GM21825 (cell line): ENCODE results near the gene CLMN.

Experiments used
- ATAC-seq: cut with Tn5 transposase; IDR thresholded peaks from one replicate; pipeline ENCODE4 v1.9.1; 2021; ENCODE audit warnings: mild to moderate bottlenecking, moderate library complexity; ENCODE audit not compliant: unreplicated experiment

The CLMN gene

GRCh38 chr14:95174184-95174792 is 145.4 kb downstream of the CLMN start:
- ATAC-seq, result no peak

- ATAC-seq, result no peak
Measured at GRCh38 chr14:95173518-95173917, 146.2 kb downstream of the CLMN start.

DNA sequence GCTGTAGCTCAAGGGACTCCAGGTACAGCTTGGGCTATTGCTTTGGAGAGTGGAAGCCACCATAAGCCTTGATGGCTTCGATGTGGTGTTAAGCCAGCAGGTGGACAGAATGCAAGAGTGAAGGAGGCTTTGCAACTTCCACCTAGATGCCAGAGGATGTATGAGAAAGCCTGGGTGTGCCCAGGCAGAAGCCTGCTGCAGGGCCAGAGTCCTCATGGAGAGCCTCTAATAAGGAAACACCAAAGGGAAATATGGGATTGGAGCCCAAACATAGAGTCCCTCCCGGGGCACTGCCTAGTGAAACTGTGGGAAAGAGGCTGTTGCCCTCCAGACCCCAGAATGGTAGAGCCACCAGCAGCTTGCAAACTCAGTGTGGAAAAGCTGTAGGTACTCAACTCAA is 152.5 kb downstream of the CLMN start:
- no peak for ATAC-seq

DNA sequence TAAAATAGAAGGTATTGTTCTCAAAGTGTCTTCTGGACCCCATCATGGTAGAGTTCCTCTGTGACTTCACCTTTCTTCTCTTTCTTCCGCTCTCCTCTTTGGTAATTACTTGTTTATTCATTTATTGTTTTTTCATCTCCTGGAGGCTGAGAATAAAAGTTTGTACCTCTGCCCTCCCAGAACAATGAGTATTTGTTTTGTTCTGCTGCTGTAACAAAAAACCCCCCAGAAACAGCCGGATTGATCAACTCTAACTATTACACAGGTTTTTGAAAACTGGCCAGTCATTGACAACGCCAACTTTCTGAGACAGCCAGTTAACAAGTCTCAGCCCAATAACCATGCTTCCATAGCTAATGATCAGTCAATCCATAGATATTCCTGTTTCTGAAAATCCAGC is 154.2 kb downstream of the CLMN start:
- ATAC-seq, result no peak

DNA sequence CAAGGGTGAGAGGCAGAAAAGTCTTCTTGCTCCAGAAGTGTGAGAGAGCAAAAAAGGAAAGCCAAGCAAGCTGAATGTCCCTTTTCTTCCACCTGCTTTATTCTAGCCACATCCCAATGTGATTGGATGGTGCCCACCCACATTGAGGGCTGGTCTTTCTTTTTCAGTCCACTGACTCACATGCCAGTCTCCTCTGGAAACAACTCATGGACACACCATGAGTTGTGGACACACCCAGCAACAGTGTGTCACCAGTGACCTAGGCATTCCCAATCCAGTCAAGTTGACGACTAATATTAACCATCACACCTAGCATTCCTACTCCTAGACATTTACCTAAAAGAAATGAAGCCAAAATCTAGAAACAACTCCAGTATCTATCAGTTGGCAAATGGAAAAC is 155.2 kb downstream of the CLMN start:
- ATAC-seq, result no peak

- no peak for ATAC-seq
Measured at GRCh38 chr14:95163666-95164065, 156.0 kb downstream of the CLMN start.

DNA sequence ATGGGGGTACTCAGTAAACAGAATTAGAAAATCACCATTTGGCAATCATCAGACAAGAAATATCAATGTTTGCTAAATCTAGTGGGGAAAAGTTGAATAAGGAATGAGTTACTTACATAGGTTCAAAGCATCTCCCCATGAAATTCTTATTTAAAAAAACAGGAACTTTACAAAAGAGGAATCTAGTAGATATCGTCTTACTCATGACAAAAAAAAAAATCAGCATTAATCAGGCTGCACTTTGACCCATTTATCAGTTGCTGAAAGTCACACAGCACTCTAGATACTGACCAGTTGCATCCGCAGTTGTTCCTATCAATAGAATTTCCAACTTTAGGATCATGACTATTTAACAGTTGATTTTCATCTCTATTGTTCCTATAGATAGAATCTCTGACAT is 156.6 kb downstream of the CLMN start:
- ATAC-seq, result no peak

DNA sequence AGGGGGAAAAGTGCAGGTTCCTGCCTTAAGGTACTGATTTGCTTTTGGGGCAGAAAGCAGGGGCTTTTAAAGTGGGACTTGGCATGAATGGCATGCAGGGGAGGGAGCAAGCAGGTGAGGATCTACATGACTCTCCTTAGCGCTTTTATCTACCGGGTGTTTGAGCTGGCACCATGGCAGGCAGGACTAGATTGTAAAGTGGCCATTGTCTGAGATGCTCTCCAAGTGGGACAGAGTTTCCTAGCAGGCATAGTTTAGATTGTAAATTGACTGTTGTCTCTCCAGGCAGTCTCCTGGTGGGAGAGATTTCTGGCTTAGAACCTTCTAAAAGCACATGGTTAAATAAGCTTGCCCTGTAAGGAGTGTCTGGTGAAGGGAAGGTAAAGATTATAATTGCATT is 157.1 kb downstream of the CLMN start:
- ATAC-seq, result no peak

DNA sequence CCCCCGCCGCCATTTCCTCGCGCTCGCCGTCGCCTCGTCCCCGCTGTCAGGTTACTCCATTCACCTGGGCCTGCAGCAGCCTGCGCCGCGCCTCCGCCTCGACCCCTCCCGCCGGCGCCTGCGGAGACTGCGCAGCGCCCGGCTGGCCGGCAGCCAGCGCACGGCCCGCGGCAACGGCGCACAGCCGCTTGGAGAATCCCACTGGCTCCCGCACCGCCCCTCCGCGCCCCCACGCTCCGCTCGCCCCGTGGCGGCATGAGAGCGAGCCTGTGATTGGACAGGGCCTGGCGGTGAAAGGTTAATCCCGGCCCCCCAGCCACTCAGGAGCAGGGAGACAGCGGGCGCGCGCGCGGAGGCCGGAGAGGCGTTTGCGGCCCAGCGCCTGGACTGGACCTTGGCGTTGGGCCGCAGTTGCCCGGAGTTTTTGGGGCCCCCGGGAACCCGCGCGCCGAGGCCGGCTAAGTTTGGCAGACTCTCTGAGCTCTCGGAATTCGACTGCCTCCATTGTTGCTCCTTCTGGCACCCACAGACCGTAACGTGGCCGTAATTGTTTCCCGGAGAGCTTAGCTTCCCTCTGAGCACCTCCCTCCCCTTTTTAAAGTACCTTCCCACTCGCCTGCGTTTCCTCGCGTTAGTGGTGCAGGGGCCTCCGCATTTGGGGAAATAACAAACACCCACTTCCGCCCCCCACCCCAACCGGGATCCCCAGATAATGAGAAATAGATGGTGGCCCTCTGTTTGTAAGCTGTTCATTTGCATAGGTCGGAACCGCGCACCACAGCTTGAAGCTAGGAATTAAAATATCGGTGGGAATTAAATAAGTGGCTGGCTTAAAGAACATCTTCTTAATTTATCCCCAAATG is 162.2 kb downstream of the CLMN start, which contains the start of gene DICER1:
TSS of gene DICER1 (minus strand) at position 203 of the 863 bp plus-strand sequence. CDS start 24,071 bp downstream, outside the sequence.
- ATAC-seq, result peak; percentile 69

DNA sequence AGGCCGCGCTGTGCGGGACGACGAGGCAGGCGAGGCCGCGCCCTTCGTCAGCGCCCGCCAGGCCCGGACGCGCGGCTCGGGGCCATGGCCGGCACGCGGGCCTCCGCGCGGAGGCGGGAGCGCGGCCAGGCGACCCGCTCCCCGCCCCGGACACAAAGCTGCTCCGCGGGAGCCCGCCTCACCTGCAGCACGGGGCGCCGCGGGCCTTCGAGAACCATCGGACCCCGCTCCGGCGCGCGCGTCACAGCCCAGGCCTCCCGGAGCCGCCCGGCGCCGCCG is 162.7 kb downstream of the CLMN start:
- ATAC-seq, result no peak

DNA sequence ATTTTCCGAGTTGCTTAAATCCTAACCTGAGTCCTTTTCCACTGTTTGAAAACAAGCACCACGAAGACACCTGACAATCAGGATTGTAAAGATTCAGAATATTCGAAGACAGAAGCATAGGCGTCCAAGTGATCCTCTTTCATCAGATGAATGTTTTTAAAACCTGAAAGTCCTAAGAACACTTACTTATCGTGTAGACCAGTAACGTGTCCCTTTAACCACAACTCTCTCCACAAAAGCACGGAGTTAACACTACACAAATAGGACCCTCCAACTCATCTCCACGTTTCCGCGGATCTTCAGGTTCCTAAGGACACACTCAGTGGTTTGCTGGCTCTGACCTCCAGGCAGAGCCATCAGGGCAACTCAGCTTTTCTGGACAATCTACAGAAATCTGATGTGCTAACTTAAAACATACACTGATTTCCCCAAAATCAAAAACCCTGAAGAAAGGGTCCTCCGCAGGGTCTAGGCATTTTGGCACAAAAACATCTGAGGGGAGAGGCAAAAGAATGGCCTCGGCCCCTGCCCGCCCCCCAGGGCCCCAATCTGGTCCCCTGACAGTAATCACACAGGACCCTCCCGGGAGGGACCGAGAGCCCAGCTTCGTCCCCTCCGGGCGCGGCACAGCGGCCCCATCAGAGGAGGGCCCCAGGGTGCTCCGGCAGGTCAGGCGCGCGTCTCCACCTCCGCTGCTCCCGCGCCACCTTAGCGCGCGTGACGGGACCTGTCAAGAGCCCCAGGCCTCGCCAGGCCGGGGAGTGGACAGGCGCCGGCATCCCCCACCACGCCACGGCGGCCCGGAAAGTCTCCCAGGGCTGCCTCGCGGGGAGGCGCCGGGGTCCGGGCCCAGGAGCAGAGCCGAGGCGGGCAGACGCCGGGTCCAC is 163.3 kb downstream of the CLMN start:
- ATAC-seq, result peak; percentile 36

DNA sequence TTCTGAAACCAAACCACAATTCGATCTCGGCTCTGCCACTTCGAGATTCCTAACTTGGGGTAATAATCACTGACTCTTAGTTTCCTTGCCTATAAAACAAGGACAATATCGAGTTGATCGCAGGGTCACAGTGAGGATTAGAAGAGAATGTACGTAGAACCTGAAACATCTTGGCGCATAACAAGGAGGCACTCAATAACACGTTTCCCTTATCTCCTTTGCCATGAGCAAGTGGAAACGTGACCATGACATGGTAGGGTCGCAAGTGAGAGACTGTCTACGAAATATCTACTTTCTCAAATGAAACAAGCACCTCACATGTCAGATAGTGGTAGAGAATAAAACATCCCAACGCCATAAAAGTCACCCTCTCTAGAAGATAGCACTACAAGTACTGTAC is 164.7 kb downstream of the CLMN start:
- no peak for ATAC-seq

GRCh38 chr14:95153866-95154265 is 165.8 kb downstream of the CLMN start:
- ATAC-seq, result no peak

DNA sequence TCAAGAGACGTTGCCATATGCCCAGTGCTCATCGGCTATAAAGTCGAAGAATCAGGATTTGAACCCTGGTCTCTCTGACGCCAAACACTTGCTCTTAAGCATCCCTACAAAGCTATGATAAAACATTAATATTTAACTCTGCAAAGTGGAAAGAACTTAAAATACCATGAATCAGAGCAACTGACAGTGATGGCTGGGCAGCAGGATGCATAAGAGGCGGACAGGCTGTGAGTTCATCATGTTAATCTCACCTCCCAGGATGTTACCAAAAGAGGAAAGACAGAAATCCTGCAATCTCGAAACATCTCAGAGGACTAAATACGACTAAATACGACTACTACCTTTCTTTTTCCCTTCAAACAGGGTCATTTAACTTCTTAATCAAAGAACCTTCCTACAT is 168.1 kb downstream of the CLMN start:
- no peak for ATAC-seq

GRCh38 chr14:95150910-95151309 is 168.8 kb downstream of the CLMN start:
- ATAC-seq, result no peak

GRCh38 chr14:95149441-95149840 is 170.3 kb downstream of the CLMN start:
- ATAC-seq, result no peak

DNA sequence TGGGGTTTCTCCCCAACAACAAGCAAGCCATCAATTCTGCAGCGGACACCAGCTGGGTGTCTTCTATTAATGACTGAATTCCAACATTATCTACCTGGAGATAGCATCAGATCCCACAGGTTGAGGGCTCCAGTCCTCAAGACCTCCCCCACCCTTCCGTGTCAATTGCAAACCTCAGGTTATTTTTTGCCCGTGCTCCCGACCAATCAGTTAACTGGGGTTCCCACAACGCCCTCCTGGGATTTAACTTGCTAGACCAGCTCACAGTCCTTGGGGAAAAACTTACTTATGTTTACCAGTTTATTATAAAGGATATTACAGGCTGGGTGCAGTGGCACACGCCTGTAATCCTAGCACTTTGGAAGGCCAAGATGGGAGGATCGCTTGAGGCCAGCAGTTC is 172.1 kb downstream of the CLMN start:
- ATAC-seq, result no peak

GRCh38 chr14:95146079-95146771 is 173.5 kb downstream of the CLMN start:
- no peak for ATAC-seq

- ATAC-seq, result no peak
Measured at GRCh38 chr14:95144849-95145248, 174.9 kb downstream of the CLMN start.

DNA sequence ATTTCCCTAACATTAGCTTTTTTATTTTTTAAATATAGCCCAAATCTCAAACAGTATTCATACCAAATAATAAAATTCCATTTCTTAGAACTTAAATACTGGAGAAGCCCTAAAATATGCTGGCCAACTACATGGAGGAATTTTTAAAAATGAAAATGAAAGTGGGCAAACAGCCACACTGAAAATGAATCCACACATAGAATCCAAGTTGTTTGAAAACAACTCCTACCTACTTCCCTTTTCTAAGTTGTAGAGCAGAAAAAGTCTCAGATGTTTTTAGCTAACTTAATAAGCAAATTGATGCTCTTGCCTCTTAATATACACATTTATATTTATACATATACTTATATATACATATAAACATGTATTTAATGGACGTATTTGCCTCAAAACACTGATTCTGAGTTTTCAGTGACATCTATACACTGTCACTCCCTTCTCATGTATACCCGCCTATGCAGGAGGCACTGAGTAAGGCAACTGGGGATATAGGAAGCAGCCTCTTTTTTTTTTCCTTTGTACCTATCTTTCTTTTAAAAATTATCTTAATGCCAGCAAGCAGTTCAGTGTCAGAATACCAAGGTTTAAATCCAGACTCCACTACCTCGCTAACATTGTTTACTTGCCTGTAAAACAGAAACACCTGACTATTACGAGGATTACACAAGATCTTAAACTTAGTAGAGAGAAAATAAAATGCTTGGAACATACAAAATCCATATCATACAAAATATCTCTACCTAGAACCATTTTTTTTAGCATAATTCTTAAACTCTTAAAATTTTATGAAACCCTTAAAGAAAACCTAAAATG is 175.7 kb downstream of the CLMN start:
- no peak for ATAC-seq
